ENCODE measurements around the gene EPN1.
A peak's percentile ranks its signal among the peaks of the same experiment; 100 is the strongest.

Gene EPN1

GRCh38 chr19:55646889-55647731, 27.9 kb upstream of the EPN1 start:
- DNase-seq: no peak

GRCh38 chr19:55647732-55648584, 27.1 kb upstream of the EPN1 start, which contains the start of gene CCDC106:
Gene CCDC106 (plus strand): TSS chr19:55648212. CDS start chr19:55649047, 835 bp downstream.
- DNase-seq: no peak

- DNase-seq: no peak
These were observed 26.3 kb upstream of the EPN1 start for GRCh38 chr19:55648585-55649267.

GRCh38 chr19:55649268-55650125, 25.5 kb upstream of the EPN1 start:
- DNase-seq: no peak

- DNase-seq: no peak
These were observed 24.9 kb upstream of the EPN1 start for GRCh38 chr19:55650126-55650557.

- DNase-seq: no peak
These were observed 24.3 kb upstream of the EPN1 start for GRCh38 chr19:55650602-55651230.

- DNase-seq: no peak
These were observed 23.8 kb upstream of the EPN1 start for GRCh38 chr19:55651236-55651635.

GRCh38 chr19:55652311-55653128, 22.5 kb upstream of the EPN1 start:
- DNase-seq: no peak

- DNase-seq: peak; percentile 95
These were observed 21.2 kb upstream of the EPN1 start for GRCh38 chr19:55653651-55654322.

GRCh38 chr19:55654323-55654867, 20.6 kb upstream of the EPN1 start:
- DNase-seq: peak; percentile 94

- peak; percentile 66 for DNase-seq
These were observed 20.0 kb upstream of the EPN1 start, which contains the start of gene U2AF2 for GRCh38 chr19:55654868-55655647. Gene U2AF2 (plus strand): TSS chr19:55655035. CDS start chr19:55655105, 70 bp downstream.

- no peak for DNase-seq
These were observed 19.4 kb upstream of the EPN1 start for GRCh38 chr19:55655648-55656040.

- no peak for DNase-seq
These were observed 18.5 kb upstream of the EPN1 start for GRCh38 chr19:55656552-55656951.

GRCh38 chr19:55656988-55657747, 17.9 kb upstream of the EPN1 start:
- DNase-seq: no peak

- DNase-seq: no peak
These were observed 16.1 kb upstream of the EPN1 start for GRCh38 chr19:55658846-55659459.

GRCh38 chr19:55659822-55660221, 15.2 kb upstream of the EPN1 start:
- DNase-seq: no peak

GRCh38 chr19:55660404-55660803, 14.6 kb upstream of the EPN1 start:
- no peak for DNase-seq

GRCh38 chr19:55660991-55661390, 14.0 kb upstream of the EPN1 start:
- no peak for DNase-seq

Data from GOT3 (cell line).